ENCODE measurements around the gene PPP1R11. TPM values are rescaled to one million over a fixed set of nuclear protein-coding genes. Genes with fewer than 3 reads are reported as not detected.

The PPP1R11 gene
- total RNA-seq, 1 donor from 2014 or later = 41.4 TPM

GRCh38 chr6:30091577-30092381 is 24.8 kb downstream of the PPP1R11 start:
- no peak for DNase-seq (ENCODE audit: low spot score)
- intact Hi-C loops (cut with DNase I) = no loop called here

DNA sequence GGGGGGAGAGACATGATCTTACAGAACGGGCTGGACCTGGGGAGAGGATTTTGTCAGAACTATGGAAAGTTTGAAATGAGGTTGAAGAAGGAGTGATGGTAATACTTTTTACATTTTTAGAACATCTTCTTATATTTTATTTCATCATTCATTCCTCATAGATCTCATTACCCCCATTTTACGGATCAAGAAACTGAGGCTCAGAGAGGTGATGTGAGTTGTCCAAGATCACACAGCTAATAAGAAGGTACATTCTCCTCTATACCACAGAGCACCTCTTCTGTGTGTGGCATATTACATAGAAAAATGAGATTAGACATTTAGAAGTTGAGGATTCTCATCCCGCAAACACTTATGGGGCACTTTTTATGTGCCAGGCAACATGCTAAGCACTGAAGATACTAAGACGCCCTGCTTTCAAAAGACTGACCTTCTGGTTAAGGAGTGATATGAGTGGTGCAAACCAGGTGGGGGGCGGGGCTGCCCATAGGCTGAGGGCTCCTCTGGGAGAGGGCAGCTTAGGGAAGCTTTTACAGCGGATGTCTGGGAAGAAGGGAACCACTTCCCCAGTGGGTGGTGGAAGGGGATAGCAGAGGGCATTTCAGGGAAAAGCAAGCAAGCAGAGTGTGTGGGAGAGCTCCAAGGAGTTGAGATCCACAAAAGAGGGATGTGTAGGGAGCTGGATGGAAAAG is 26.0 kb downstream of the PPP1R11 start:
- intact Hi-C loops (cut with DNase I) = no loop called here
- DNase-seq (ENCODE audit: low spot score) = no peak

- intact Hi-C loops (cut with DNase I) = no loop called here
- DNase-seq (ENCODE audit: low spot score) = no peak
Measured at GRCh38 chr6:30093951-30094661, 27.1 kb downstream of the PPP1R11 start.

DNA sequence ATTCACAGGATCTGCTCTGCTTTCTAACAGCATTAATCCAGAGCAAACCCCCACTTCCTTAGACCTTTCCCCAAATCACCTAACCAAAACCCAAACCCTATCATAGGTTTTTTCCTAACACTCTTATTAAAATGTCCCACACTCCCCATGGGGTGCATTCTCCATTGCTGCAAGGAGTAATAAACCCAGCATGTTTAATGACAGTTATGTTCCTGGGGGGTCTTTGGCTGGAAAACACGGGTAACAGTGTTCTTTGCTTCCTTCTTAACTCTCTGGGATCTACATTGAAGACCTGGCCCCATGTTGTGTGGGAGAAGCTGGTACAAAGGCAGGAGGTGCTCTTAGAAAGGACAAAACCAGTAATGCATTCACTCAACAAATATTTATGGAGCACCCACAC is 29.8 kb downstream of the PPP1R11 start:
- DNase-seq (ENCODE audit: low spot score) = no peak
- intact Hi-C loops (cut with DNase I) = no loop called here

GRCh38 chr6:30097902-30098768 is 31.1 kb downstream of the PPP1R11 start:
- intact Hi-C loops (cut with DNase I) = no loop called here
- no peak for DNase-seq (ENCODE audit: low spot score)

DNA sequence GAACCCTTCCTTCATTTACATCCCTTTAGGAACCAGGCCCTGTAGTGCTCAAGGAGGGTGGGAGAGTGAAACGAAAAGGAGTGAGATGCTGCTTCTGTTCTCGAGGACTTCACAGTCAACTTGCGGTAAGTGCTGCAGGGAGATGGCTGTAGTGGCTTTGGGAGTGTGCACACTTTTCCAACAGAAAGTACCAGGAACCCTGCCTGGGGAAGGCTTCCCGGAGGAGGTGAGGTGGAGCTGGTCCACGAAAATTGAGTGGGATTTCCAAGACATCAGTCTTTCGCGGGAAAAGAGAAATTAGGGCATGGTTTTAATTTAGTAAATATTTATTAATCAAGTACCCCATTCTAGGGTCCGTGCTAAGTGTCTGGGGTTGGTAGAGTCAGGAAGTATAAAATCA is 33.2 kb downstream of the PPP1R11 start:
- DNase-seq (ENCODE audit: low spot score) = no peak
- intact Hi-C loops (cut with DNase I) = no loop called here

DNA sequence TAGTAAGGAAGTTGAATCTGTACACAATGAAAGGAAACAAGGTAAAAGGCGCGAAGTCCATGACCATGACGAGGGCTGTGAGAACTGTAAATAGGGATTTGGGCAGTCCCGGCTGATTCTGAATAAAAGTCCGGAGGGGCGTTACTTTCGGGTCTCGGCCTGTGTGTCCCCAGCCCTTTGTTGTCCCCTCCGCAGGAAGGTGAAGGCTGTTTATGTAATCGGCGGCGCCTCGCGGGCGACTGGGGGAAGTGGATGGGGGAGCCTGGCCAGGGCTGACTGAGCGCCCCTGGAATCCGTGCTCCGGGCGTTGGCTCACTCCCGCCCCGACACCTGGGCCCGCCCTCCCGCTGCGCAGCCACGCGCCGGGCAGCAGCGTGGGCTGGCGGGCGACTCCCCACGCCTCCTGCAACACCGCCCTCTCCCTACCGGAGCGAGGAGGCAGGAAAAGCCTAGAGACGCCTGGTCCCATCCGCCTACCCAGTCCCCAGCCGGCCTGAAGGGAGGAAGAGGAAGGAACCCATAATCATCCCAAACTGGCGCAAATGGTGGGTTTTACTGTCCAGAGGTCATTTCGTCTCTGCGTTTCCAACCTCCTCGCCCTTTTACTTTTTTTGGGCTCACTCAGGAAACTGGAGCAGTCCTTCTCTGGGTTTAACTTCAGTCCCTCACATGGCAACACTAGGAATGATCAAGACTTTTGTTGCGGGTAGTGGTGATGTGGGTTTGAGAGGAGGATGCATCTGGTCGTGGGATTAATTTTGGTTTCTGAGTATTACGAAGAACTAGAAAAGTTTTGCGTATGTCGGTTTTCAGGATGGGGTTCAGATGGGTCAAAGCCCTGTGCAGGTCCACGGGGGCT is 33.8 kb downstream of the PPP1R11 start:
- no peak for DNase-seq (ENCODE audit: low spot score)
- intact Hi-C loops (cut with DNase I) = no loop called here

DNA sequence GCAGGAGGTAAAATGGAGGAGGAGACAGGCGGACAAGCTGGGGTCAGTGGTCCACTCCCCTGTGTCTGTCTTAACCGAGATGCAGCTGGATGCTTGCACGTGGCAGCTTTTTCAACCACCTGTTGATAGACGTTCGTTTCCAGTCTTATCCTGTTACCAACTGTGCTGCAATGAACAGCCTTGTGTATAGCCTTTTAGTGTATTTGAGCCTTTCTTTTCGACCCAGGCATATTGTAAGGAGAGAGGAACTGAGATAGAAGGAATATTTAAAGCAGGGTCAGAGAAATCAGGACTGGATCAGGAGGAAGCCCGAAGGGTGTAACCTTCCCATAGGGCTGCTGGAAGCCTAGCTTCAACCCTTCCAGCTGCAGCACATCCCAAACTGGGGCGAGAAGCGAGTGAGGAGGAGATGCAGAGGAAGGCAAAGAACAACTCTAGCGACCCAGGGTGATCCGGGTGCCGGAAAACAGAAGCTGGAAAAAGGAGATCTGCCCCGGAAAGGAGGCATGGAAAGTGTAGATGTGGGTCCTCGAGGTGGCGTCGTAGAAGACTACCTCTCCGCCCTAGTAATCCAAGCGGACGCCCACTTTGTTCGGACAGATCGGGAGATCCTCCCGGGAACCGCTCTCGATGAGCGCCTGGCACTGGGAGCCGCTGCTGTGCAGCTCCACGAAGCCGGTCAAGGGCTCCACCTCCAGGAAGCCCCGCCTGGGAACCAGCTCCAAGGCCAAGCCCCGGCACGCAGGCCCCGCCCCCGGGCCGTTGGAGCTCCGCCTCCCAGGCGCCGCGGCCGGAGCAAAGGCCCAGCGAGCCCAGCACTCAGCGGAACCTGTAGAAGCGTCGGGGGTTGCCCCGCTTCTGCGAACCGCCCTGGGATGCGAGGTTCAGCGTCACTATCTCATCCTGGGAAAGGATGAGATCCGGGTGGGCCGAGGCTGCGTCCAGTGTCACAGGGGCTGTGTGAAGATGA is 34.7 kb downstream of the PPP1R11 start:
- intact Hi-C loops (cut with DNase I) = loop anchor here (2.0 kb wide), 1 partner anchor 35 kb away; the partner anchor contains the start of gene PPP1R11
- peak; percentile 97 for DNase-seq (ENCODE audit: low spot score)

DNA sequence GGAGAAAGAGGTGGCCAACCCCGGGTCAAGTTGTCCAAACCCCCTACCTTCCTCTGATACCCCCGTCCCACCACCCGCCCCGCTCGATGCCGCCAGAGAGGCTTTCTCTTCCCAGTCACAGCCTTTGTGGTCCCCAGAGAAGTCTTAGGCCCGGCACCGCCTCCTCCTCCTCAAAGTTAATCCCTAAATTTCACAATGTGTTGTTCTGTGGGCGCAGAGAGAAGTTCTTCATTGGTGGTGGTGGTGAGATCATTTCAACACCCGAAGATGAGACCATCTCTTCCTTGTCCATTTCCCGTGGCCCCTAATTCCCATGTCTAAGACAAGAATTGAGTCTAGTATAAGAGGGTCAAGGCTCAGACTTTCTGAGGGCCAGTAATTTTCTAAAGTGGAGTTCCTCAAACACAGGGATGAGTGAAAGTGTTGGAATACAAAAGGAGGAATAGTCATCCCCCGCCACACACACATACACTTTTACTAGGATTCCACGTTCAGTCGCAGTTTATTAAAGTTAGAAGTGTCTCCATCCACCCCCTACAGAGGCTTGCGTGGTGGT is 35.5 kb downstream of the PPP1R11 start:
- intact Hi-C loops (cut with DNase I) = loop anchor here (2.0 kb wide), 1 partner anchor 36 kb away; the partner anchor contains the start of gene PPP1R11
- DNase-seq (ENCODE audit: low spot score) = no peak

DNA sequence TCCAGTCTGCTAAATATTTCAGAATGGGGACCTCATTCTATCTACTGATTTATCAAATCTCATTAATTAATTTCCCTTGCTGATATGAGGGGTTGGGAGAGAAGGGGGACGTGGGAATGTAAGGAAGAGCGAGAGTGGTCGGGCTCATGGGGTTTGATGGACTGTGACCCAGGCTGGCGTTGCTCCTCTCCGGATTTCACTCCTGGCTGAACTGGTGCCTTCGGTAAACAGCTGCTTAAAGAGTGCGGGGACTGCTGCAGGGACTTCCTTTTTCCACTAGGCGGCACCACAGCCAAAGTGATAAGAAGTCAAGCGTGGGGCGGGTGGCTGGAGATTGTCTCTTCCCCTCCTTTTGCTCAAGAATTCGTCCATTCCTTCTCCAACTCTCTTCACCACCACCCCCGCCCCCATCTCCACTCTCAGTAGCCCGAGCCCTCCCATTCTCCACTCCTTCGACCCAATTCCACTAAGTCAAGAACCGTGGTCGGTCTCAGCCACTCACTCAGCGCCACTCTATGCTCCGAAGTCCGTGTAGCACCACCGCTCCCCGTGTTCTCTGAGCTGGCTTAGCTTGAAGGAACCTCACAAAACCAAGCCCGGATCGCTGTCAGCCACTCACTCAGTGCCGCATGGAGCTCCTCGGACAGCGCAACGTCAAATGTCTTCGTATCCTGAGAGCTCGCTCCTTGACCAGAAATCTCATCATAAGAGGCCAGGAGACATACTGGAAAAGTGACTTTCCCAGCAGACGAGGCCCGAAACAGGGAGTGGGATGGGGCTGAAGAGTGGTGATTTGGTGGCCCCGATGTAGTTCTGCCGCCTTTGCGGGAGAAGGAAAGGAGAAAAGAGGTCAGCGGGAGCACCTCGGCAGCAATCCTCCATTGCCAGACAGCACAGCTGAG is 36.2 kb downstream of the PPP1R11 start:
- peak; percentile 89 for DNase-seq (ENCODE audit: low spot score)
- intact Hi-C loops (cut with DNase I) = loop anchor here (1.0 to 2.0 kb wide), 2 partner anchors 28 to 36 kb away; partner anchors contain the start of gene PPP1R11

DNA sequence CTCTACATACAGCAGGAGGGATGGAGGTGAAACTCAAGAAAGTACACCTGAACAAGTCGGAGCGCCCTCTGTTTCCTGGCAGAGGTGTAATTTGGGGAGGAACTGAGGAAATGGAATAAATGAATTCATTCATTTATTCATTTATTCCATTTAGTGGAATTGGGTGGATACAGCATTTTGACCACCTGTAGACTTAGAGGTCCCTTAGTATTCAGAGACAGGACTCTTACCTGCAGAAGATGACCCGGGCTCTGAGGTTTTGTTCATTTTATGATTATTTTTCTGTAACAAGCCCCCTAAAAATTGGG is 36.8 kb downstream of the PPP1R11 start:
- intact Hi-C loops (cut with DNase I) = loop anchor here (1.0 to 2.0 kb wide), 2 partner anchors 27 to 37 kb away; partner anchors contain the start of gene PPP1R11
- DNase-seq (ENCODE audit: low spot score) = no peak

GRCh38 chr6:30104661-30105060 is 37.7 kb downstream of the PPP1R11 start:
- no peak for DNase-seq (ENCODE audit: low spot score)
- intact Hi-C loops (cut with DNase I) = no loop called here

- intact Hi-C loops (cut with DNase I) = no loop called here
- no peak for DNase-seq (ENCODE audit: low spot score)
Measured at GRCh38 chr6:30111266-30111856, 44.4 kb downstream of the PPP1R11 start.

- intact Hi-C loops (cut with DNase I) = no loop called here
Measured at GRCh38 chr6:30112402-30112994, 45.5 kb downstream of the PPP1R11 start.

DNA sequence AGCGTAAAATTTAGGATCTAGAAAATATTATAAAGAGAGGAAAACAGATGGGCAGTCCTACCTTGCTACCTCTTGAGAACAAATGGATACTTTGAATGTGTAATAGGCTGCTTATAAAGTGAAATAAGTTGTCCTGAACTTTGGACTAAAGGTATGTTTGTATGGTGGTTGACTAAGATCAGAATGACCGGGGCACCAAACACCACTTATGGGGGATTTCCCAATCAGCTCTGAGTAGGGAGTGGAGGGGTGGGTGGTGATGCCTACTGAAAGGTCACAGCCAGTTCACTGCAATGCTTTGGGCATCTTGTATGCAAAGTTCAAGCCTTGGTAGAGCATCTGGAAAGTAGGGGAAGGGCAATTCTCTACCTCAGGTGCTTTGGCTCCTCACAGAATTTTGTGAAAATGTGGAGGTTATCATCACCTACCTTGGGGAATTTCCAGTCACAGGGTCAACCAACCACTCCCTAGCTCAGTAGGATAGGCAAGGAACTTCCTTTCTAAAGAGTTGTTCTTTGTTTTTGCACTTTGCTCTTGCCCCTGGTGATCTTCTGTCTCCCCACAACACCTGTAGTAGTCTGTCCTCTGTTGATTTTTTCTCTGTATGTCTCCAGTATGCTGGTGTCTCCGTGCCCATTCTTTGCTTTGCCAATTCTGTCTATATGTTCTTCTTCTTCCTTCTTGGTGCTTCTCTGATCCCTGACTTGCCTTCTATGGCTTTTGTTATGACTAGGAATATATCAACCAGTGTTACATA is 46.2 kb downstream of the PPP1R11 start, which contains the start of gene TRIM31:
Gene TRIM31 (minus strand): TSS at position 88 of the 757 bp plus-strand sequence. CDS start 285 bp downstream, outside the sequence.
- DNase-seq (ENCODE audit: low spot score) = no peak
- intact Hi-C loops (cut with DNase I) = no loop called here

More at GRCh38 chr6:30112402-30112994, 45.5 kb downstream of the PPP1R11 start:
- DNase-seq (ENCODE audit: low spot score) = no peak
